HCEC 1CT (cell line): ENCODE results near the gene PTPRCAP.
A peak's percentile ranks its signal among the peaks of the same experiment; 100 is the strongest.
"Not testable (repeated sequence)": the region's sequence is repeated elsewhere in the genome, so short reads cannot be mapped to it uniquely, and the experiment has no call there.

Source experiments
- DNase-seq: peaks from one replicate; pipeline ENCODE4 v3.0.0-alpha.2; 2017

PTPRCAP gene

GRCh38 chr11:67408437-67409200 is 28.9 kb downstream of the PTPRCAP start:
- no peak for DNase-seq

DNA sequence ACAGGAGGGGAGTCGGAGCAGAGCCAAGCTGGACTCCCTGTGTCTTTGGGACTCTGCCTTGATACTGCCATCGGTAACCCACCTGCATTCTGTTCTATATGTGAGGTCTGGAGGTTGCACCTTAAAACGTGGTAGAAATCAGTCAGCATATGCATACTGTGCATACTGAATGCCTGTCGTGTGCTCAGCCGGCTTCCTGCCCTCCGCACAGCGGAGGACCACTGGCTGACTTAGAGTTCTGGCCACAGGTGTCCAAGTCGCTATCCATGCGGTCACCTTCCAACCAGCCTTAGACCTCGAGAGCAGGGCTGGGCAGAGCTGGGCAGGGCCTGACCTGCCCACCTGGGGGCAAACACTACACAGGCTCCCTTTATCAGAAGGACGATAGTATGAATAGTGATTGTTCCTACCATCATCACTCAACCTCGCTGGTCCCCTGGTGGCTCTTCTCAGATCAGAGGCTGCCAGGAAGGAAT is 29.8 kb downstream of the PTPRCAP start:
- no peak for DNase-seq

- no peak for DNase-seq
Measured at GRCh38 chr11:67406969-67407687, 30.4 kb downstream of the PTPRCAP start.

GRCh38 chr11:67406420-67406968 is 31.0 kb downstream of the PTPRCAP start:
- no peak for DNase-seq

DNA sequence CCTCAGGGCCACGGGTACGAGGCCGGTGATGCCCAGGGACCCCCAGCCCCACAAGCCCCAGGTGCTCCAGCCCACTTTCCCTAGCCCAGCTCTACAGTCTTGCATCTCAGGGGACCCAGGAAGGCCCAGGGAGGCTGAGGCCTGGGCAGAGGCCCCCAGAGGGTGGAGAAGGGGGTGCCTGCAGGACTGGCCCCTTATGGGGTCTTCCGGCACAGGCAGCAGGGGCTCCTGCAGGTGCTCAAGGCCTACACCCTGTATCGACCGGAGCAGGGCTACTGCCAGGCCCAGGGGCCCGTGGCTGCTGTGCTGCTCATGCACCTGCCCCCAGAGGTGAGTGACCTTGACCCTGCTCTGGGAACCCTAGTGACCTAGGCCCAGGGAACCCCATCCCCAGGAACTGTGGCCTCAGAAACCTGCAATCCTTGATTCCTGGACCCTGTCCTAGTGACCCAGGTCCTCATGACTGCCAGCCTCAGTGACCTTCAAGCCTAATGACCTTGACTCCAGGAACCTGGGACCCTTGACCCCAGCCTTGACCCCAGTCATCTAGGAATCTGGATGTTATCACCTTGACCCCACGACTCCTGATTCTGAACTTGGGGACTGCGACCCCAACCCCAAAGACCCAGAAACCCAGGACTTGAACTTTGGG is 31.7 kb downstream of the PTPRCAP start:
- no peak for DNase-seq

- no peak for DNase-seq
Measured at GRCh38 chr11:67405196-67405567, 32.3 kb downstream of the PTPRCAP start.

DNA sequence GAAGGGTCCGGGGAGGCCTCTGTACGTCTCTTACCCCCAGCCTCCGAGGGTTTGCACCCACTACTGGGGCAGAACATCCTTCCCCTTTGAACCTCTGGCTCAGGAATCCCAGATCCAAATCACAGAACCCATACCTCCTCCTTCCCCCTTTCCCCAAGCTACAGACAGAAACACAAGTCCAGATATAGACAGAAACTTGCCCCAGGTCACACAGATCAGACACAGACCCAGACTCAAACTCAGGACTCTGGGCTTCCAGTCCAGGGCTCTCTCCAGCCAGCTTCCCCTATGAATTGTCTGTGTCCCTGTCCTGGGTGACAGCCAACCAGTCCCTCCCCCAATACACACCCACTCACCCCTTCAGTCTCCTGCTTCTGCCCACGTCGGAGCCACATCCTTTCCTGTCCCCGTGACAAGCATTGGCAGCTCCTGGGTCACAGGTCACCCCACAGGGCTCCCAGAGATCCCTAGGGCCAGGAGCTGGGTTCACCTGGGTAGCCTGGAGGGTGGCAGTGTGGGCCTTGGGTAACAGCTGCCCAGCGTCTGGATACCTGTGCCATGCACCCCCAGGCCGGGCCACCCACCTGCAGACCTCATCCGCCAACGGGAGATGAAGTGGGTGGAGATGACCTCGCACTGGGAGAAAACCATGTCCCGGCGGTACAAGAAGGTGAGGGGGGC is 32.8 kb downstream of the PTPRCAP start:
- no peak for DNase-seq

- DNase-seq: not testable (repeated sequence)
Measured at GRCh38 chr11:67403085-67403484, 34.4 kb downstream of the PTPRCAP start.

DNA sequence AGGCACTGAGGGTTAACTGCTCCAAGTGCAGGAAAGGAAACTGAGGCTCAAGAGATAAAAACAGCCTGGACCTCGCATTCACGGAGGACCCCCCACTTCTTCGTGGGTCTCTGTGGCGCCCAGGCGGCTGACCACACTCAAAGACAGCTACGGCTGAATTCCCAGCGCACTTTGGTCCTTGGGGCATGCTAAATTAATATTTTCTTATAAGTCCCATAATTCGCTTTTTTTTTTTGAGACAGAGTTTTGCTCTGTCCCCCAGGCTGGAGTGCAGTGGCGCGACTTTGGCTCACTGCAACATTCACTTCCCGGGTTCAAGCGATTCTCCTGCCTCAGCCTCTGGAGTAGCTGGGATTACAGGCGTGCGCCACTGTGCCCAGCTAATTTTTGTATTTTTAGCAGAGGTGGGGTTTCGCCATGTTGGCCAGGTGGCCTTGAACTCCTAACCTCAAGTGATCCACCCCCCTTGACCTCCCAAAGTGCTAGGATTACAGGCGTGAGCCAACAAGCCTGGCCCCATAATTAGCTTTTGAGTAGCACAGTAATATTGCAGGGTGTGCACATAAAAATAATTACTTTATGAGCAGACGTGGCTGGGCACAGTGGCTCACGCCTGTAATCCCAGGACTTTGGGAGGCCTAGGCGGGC is 35.2 kb downstream of the PTPRCAP start:
- not testable (repeated sequence) for DNase-seq

DNA sequence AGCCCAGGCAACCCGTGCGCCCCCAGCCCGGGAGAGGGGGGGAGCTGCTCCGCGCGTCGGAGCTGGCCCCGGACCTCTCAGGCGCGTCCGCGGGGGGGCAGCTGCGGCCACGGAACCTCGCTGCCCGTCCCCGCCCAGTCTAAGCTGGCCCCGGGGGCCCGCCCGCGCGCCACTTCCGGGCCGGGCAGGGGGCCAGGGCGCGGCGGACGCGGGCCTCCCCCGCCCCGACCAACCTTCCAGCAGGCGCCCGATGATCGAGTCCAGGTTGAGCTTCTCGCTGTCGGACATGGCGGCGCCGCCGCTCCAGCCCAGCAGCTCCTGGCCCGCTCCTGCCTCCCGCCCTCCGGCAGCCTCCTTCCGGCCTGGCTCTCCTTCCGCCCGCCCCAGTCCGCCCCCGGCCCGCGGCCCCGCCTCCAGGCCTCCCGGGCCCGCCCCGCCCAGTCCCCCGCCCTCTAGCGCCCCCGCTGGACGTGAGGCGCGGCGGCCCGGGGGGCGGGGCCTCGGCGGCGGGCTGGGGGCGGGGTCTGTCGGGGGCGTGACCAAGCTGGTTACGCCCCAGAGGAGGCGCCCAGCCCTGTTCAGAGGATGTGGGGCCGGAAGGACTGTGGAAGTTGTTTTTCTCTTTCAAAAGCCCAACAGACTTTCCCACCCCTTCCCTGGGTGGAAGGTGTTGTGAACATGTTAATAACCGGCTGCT is 35.8 kb downstream of the PTPRCAP start, which contains the start of gene PPP1CA:
TSS of gene PPP1CA (minus strand) at position 364 of the 697 bp plus-strand sequence. CDS start at position 288, 76 bp downstream.
- peak; percentile 86 for DNase-seq

- DNase-seq: no peak
Measured at GRCh38 chr11:67400942-67401494, 36.5 kb downstream of the PTPRCAP start.

- DNase-seq: no peak
Measured at GRCh38 chr11:67400251-67400941, 37.1 kb downstream of the PTPRCAP start.

DNA sequence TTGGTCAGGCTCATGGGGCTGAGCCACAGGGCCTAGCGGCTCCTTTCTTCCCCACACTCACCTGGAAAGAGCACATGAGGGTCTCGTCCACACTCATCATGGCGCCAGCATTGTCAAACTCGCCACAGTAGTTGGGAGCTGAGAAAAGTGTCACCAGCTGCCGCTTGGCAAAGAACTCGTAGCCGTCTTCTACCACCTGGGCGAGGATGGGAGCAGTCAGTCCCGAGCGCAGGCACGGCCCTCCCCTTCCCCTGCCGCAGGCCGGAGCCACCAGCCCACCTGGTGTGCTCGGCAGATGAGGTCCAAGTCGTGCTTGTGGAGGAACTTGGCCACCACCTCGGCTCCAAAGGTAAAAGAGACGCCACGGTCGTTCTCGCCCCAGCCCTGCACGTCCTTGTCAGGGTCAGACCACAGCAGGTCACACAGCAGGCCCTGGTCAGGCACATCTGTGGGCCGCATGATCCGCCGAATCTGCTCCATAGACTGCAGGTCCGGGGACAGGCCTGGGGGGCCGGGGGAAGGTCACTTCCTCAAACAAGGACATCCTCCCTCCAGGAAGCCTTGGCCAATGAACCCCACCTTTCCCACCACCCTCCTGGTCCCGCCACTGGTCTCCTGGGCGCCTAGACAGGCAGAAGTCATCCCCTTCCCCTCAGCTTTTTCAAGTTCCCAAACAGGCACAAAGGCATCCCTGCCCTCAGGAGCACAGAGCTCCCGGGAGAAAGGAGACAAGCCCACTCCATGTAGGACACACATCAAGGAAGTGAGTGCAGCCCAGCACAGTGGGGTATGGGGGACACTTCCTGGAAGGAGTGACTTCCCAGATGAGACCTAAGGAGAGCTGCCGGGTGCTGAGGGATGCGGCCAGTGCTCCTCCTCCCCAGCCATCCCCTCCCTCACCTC is 38.6 kb downstream of the PTPRCAP start:
- no peak for DNase-seq

GRCh38 chr11:67397986-67398660 is 39.4 kb downstream of the PTPRCAP start:
- no peak for DNase-seq

- DNase-seq: no peak
Measured at GRCh38 chr11:67397536-67397935, 39.9 kb downstream of the PTPRCAP start.

DNA sequence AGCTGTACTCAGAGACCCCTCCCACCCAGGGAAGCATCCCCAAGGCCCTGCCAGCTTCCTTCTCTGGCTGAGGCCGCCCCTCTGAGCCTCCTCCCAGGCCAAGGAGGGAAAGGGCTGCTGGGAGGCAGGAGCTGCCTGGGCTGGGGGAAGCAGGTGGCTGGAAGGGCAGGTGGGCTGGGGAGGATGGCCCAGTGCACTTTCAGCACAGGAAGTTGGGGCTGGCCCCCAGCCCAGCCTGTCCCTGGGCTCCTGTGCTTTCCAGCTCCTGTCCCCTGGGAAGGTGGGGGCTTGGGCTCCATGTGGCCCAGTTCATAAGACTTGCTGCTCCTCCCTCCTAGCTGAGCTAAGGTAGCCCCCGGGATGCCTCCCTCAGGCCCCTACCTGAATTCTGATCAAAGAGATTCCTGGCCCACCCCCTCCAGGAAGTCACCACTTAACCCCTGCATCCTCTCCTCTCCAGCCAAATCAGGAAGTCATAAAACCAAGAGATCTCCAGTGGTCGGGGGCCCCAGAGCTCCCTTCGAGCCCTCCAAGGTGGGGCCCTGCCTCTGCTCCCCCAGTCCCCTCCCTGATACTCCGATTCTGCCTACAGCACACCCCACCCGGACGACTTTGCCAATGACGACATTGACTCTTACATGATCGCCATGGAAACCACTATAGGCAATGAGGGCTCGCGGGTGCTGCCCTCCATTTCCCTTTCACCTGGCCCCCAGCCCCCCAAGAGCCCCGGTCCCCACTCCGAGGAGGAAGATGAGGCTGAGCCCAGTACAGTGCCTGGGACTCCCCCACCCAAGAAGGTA is 40.7 kb downstream of the PTPRCAP start:
- no peak for DNase-seq

GRCh38 chr11:67396259-67396581 is 41.3 kb downstream of the PTPRCAP start:
- no peak for DNase-seq
